ENCODE data around the gene GTPBP10. TPM values are rescaled to one million over a fixed set of nuclear protein-coding genes. Genes with fewer than 3 reads are reported as not detected.

Gene GTPBP10
- total and polyA plus RNA-seq, 2 donors (not counting 1 experiment from before 2014, with no cell fraction given): 17.7 to 36.2 TPM

GRCh38 chr7:90396420-90396819 is 49.9 kb downstream of the GTPBP10 start:
- DNase-seq: no peak
- H3K4me2 ChIP-seq (replicated peaks; ENCODE audit: low read depth, low read length, poor library complexity, severe bottlenecking): no peak overlapping the region
- TF ChIP-seq EZH2 (IDR thresholded peaks at IDR 0.05; ENCODE audit: borderline replicate concordance, insufficient read depth, low read depth, low read length, poor library complexity, severe bottlenecking): no peak
- TF ChIP-seq CTCF (IDR thresholded peaks at IDR 0.05): no peak
- no peak for ATAC-seq (ENCODE audit: low read depth)
- no peak overlapping the region for H3K4me3 Mint-ChIP-seq
- peaks cover 2 to 11% (median 3%) of the 10 kb centered on the region in 3 donors for H3K9me3 ChIP-seq (ENCODE audit: control extremely low read depth in 1 of 3, control insufficient read depth in 2 of 3, insufficient read depth in 1 of 3, low read length in 2 of 3)
- H3K9me3 Mint-ChIP-seq (ENCODE audit: insufficient read depth): peaks cover 11% of the 10 kb centered on the region
- no peak overlapping the region for H3K4me3 ChIP-seq (ENCODE audit: control extremely low read depth in 1 of 5, extremely low read depth in 1 of 5, insufficient read depth in 1 of 5, low read depth in 2 of 5, low read length in 4 of 5)
- intact Hi-C loops (cut with micrococcal nuclease): no loop called here
- no peaks in the 10 kb centered on the region for H3K27me3 ChIP-seq (replicated peaks in 1 of 4; ENCODE audit: control extremely low read depth in 1 of 4, control insufficient read depth in 3 of 4, insufficient read depth in 4 of 4, low read length in 3 of 4)
- no peaks in the 10 kb centered on the region for H3K4me1 ChIP-seq (ENCODE audit: control insufficient read depth in 2 of 2, insufficient read depth in 2 of 2, low read length in 2 of 2)
- ChIA-PET CTCF (no interaction called here), POLR2A (no interaction called here)
- H3K4me1 Mint-ChIP-seq: no peaks in the 10 kb centered on the region
- H3K27ac ChIP-seq (ENCODE audit: low read length in 2 of 2): no peak overlapping the region
- H3K27ac Mint-ChIP-seq: no peak overlapping the region
- H2AFZ ChIP-seq (ENCODE audit: insufficient read depth, low read depth, low read length, poor library complexity, severe bottlenecking): no peak overlapping the region
- H4K20me1 ChIP-seq (ENCODE audit: control insufficient read depth, insufficient read depth, low read length, poor library complexity, severe bottlenecking): no peaks in the 10 kb centered on the region
- WGBS (ENCODE audit: insufficient coverage): 100% methylated on average over 2 of the region's 4 CpGs
- H3K9ac ChIP-seq (ENCODE audit: low read length): no peak overlapping the region
- H3K27me3 Mint-ChIP-seq: no peaks in the 10 kb centered on the region
- H3K79me2 ChIP-seq (ENCODE audit: control insufficient read depth, insufficient read depth, low read length): no peaks in the 10 kb centered on the region
- no peaks in the 10 kb centered on the region for H3K36me3 ChIP-seq (replicated peaks in 1 of 2; ENCODE audit: control extremely low read depth in 1 of 2, control insufficient read depth in 1 of 2, extremely low read depth in 1 of 2, insufficient read depth in 2 of 2, low read length in 1 of 2)

DNA sequence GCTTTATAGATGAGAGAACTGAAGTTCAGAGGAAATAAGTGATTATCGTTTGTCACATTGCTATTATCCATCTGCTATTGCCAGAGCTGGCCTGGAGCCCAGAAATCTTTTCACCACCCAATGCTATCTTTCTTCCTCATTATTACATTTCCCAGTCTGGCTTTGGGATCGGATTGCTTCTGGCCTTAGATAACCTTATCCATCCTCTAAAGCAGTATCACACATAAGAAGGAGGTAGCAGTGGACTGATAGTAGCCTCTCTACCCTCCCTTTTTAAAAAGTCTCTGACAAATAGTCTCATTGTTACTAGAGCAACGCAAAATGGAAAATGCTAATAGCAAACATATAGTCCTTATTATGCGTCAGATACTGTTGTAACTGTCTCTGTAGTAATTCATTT is 55.5 kb downstream of the GTPBP10 start:
- no peak for TF ChIP-seq CTCF (IDR thresholded peaks at IDR 0.05)
- no peak for TF ChIP-seq EZH2 (IDR thresholded peaks at IDR 0.05; ENCODE audit: borderline replicate concordance, insufficient read depth, low read depth, low read length, poor library complexity, severe bottlenecking)
- peak overlapping the region in 1 of 2 donors; percentile 25 for H3K27ac ChIP-seq (ENCODE audit: low read length in 2 of 2)
- ChIA-PET POLR2A (no interaction called here), CTCF (interaction anchor here (0.5 to 3.0 kb wide), 2 partner anchors 56 to 67 kb away, joined by 3 to 11 read pairs; partner anchors contain the start of gene GTPBP10)
- H4K20me1 ChIP-seq (ENCODE audit: control insufficient read depth, insufficient read depth, low read length, poor library complexity, severe bottlenecking): no peaks in the 10 kb centered on the region
- no peak overlapping the region for H3K4me2 ChIP-seq (replicated peaks; ENCODE audit: low read depth, low read length, poor library complexity, severe bottlenecking)
- no peak overlapping the region for H2AFZ ChIP-seq (ENCODE audit: insufficient read depth, low read depth, low read length, poor library complexity, severe bottlenecking)
- ATAC-seq (ENCODE audit: low read depth) (no peak), DNase-seq (no peak)
- H3K4me3 ChIP-seq (ENCODE audit: control extremely low read depth in 1 of 5, extremely low read depth in 1 of 5, insufficient read depth in 1 of 5, low read depth in 2 of 5, low read length in 4 of 5): no peak overlapping the region
- intact Hi-C loops (cut with micrococcal nuclease): loop anchor here (2.0 to 10.0 kb wide), 5 partner anchors 155 to 1539 kb away; partner anchors contain the start of genes AKAP9, CFAP69 and MTERF1
- H3K4me3 Mint-ChIP-seq: no peak overlapping the region
- H3K27me3 Mint-ChIP-seq: no peaks in the 10 kb centered on the region
- H3K36me3 ChIP-seq (replicated peaks in 1 of 2; ENCODE audit: control extremely low read depth in 1 of 2, control insufficient read depth in 1 of 2, extremely low read depth in 1 of 2, insufficient read depth in 2 of 2, low read length in 1 of 2): no peaks in the 10 kb centered on the region
- peaks cover 5% of the 10 kb centered on the region in 2 donors for H3K4me1 ChIP-seq (ENCODE audit: control insufficient read depth in 2 of 2, insufficient read depth in 2 of 2, low read length in 2 of 2)
- H3K79me2 ChIP-seq (ENCODE audit: control insufficient read depth, insufficient read depth, low read length): no peaks in the 10 kb centered on the region
- no peak overlapping the region for H3K9ac ChIP-seq (ENCODE audit: low read length)
- no peaks in the 10 kb centered on the region for H3K27me3 ChIP-seq (replicated peaks in 1 of 4; ENCODE audit: control extremely low read depth in 1 of 4, control insufficient read depth in 3 of 4, insufficient read depth in 4 of 4, low read length in 3 of 4)
- H3K4me1 Mint-ChIP-seq: peaks cover 20% of the 10 kb centered on the region
- WGBS (ENCODE audit: insufficient coverage): 0% methylated on average over 1 of the region's 4 CpGs
- H3K9me3 Mint-ChIP-seq (ENCODE audit: insufficient read depth): peaks cover 7% of the 10 kb centered on the region
- H3K27ac Mint-ChIP-seq: no peak overlapping the region
- H3K9me3 ChIP-seq (ENCODE audit: control extremely low read depth in 1 of 3, control insufficient read depth in 2 of 3, insufficient read depth in 1 of 3, low read length in 2 of 3): peaks cover 2 to 4% (median 3%) of the 10 kb centered on the region in 3 donors
